ENCODE measurements around the gene PTPRD.
"Not testable (repeated sequence)": the region's sequence is repeated elsewhere in the genome, so short reads cannot be mapped to it uniquely, and the experiment has no call there.

Gene PTPRD

DNA sequence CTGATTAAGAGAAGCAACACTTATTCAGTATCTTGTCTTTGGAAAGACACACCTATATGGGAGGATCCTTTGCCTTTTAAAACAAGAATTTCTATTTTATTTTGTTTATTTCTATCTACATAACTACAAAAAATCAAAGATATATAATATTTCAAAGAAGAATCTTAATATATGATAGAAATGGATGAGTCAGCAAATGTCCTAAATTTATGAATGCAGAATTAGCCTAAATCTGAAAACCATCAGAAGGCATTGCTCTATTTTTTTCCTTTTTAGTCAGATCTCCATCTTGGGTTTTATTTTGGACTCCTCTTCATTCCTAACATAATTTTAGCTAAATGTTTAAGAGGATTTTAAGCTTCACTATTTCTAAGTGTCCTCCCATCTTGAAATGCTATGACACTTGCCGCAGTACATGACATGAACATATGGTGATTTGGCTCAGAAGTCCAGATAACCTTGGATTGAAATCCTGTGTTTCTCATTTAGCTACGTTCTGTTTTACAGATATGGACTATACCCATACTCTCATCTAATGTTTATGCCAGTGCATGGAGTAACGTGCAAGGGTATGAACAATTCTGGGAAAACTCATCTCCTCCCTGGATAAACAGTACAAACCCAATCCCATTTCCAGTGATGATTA, 1490.4 kb downstream of the PTPRD start:
- Histone ChIP-seq H3K4me3 (no peak overlapping the region), H3K9ac (ENCODE audit: insufficient read length) (no peak overlapping the region), H3K36me3 (ENCODE audit: insufficient read depth, low read length) (no peaks in the 10 kb centered on the region), H3K9me3 (ENCODE audit: low read depth, low read length) (no peaks in the 10 kb centered on the region), H3K27ac (no peak overlapping the region)
- no peak for DNase-seq (ENCODE audit: low read depth, low spot score)
- TF ChIP-seq FOXP2 (optimal IDR thresholded peaks at IDR 0.05; ENCODE audit: control extremely low read depth, extremely low read length, insufficient read depth) = no peak
- TF ChIP-seq POLR2AphosphoS5 (IDR thresholded peaks at IDR 0.05; ENCODE audit: borderline replicate concordance, low read depth, low read length) = no peak
- no peak for TF ChIP-seq EZH2 (IDR thresholded peaks at IDR 0.05)

DNA sequence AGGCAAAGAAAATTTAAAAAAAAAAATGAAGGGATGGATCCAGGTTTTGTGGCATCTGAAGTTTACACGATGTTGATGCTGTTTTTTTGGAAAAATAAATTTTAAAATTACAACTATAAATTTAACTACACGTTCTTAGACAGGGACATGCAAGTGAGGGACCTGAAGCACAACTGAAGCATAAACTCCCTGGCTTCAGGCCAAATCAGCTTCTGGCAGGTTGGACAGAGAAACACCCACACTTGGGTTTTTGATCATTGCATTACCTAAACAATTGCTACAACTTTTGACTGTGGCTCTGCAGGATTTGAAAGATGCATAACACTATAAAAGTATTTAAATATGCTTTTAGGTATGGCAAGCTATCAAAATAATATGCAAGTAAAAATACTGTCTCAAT, 1494.9 kb downstream of the PTPRD start:
- no peak overlapping the region for H3K4me3 ChIP-seq
- DNase-seq (ENCODE audit: low read depth, low spot score) = no peak
- no peak for TF ChIP-seq POLR2AphosphoS5 (IDR thresholded peaks at IDR 0.05; ENCODE audit: borderline replicate concordance, low read depth, low read length)
- TF ChIP-seq FOXP2 (optimal IDR thresholded peaks at IDR 0.05; ENCODE audit: control extremely low read depth, extremely low read length, insufficient read depth) = no peak
- no peak for TF ChIP-seq EZH2 (IDR thresholded peaks at IDR 0.05)
- H3K9me3 ChIP-seq (ENCODE audit: low read depth, low read length) = no peaks in the 10 kb centered on the region
- no peaks in the 10 kb centered on the region for H3K36me3 ChIP-seq (ENCODE audit: insufficient read depth, low read length)
- no peak overlapping the region for H3K27ac ChIP-seq
- H3K9ac ChIP-seq (ENCODE audit: insufficient read length) = no peak overlapping the region

- H3K36me3 ChIP-seq (ENCODE audit: insufficient read depth, low read length) = no peaks in the 10 kb centered on the region
- no peak overlapping the region for H3K4me3 ChIP-seq
- H3K9ac ChIP-seq (ENCODE audit: insufficient read length) = no peak overlapping the region
- H3K9me3 ChIP-seq (ENCODE audit: low read depth, low read length) = no peaks in the 10 kb centered on the region
- DNase-seq (ENCODE audit: low read depth, low spot score) = no peak
- TF ChIP-seq POLR2AphosphoS5 (IDR thresholded peaks at IDR 0.05; ENCODE audit: borderline replicate concordance, low read depth, low read length) (no peak), EZH2 (IDR thresholded peaks at IDR 0.05) (no peak), FOXP2 (optimal IDR thresholded peaks at IDR 0.05; ENCODE audit: control extremely low read depth, extremely low read length, insufficient read depth) (no peak)
- no peak overlapping the region for H3K27ac ChIP-seq
Observed at GRCh38 chr9:9112001-9112720, 1500.6 kb downstream of the PTPRD start.

- Histone ChIP-seq H3K9ac (ENCODE audit: insufficient read length) (no peak overlapping the region), H3K9me3 (ENCODE audit: low read depth, low read length) (no peaks in the 10 kb centered on the region), H3K4me3 (no peak overlapping the region), H3K27ac (no peak overlapping the region), H3K36me3 (ENCODE audit: insufficient read depth, low read length) (no peaks in the 10 kb centered on the region)
- no peak for DNase-seq (ENCODE audit: low read depth, low spot score)
- TF ChIP-seq FOXP2 (optimal IDR thresholded peaks at IDR 0.05; ENCODE audit: control extremely low read depth, extremely low read length, insufficient read depth) (no peak), EZH2 (IDR thresholded peaks at IDR 0.05) (no peak), POLR2AphosphoS5 (IDR thresholded peaks at IDR 0.05; ENCODE audit: borderline replicate concordance, low read depth, low read length) (no peak)
Observed at GRCh38 chr9:9108641-9109040, 1504.2 kb downstream of the PTPRD start.

GRCh38 chr9:9102295-9102694, 1510.5 kb downstream of the PTPRD start:
- Histone ChIP-seq H3K36me3 (ENCODE audit: insufficient read depth, low read length) (no peaks in the 10 kb centered on the region), H3K27ac (no peak overlapping the region), H3K9ac (ENCODE audit: insufficient read length) (no peak overlapping the region), H3K9me3 (ENCODE audit: low read depth, low read length) (no peaks in the 10 kb centered on the region), H3K4me3 (no peak overlapping the region)
- no peak for DNase-seq (ENCODE audit: low read depth, low spot score)
- no peak for TF ChIP-seq EZH2 (IDR thresholded peaks at IDR 0.05)
- no peak for TF ChIP-seq FOXP2 (optimal IDR thresholded peaks at IDR 0.05; ENCODE audit: control extremely low read depth, extremely low read length, insufficient read depth)
- no peak for TF ChIP-seq POLR2AphosphoS5 (IDR thresholded peaks at IDR 0.05; ENCODE audit: borderline replicate concordance, low read depth, low read length)

GRCh38 chr9:9100070-9100469, 1512.7 kb downstream of the PTPRD start:
- no peak overlapping the region for H3K4me3 ChIP-seq
- no peaks in the 10 kb centered on the region for H3K36me3 ChIP-seq (ENCODE audit: insufficient read depth, low read length)
- DNase-seq (ENCODE audit: low read depth, low spot score) = no peak
- no peaks in the 10 kb centered on the region for H3K9me3 ChIP-seq (ENCODE audit: low read depth, low read length)
- no peak overlapping the region for H3K27ac ChIP-seq
- TF ChIP-seq FOXP2 (optimal IDR thresholded peaks at IDR 0.05; ENCODE audit: control extremely low read depth, extremely low read length, insufficient read depth) = no peak
- TF ChIP-seq EZH2 (IDR thresholded peaks at IDR 0.05) = no peak
- H3K9ac ChIP-seq (ENCODE audit: insufficient read length) = no peak overlapping the region

- DNase-seq (ENCODE audit: low read depth, low spot score) = no peak
- H3K36me3 ChIP-seq (ENCODE audit: insufficient read depth, low read length) = no peaks in the 10 kb centered on the region
- H3K4me3 ChIP-seq = no peak overlapping the region
- H3K9ac ChIP-seq (ENCODE audit: insufficient read length) = no peak overlapping the region
- H3K9me3 ChIP-seq (ENCODE audit: low read depth, low read length) = no peaks in the 10 kb centered on the region
- TF ChIP-seq FOXP2 (optimal IDR thresholded peaks at IDR 0.05; ENCODE audit: control extremely low read depth, extremely low read length, insufficient read depth) (no peak), EZH2 (IDR thresholded peaks at IDR 0.05) (no peak), POLR2AphosphoS5 (IDR thresholded peaks at IDR 0.05; ENCODE audit: borderline replicate concordance, low read depth, low read length) (no peak)
- no peak overlapping the region for H3K27ac ChIP-seq
Observed at GRCh38 chr9:9099646-9100045, 1513.2 kb downstream of the PTPRD start.

GRCh38 chr9:9097254-9097653, 1515.5 kb downstream of the PTPRD start:
- not testable (repeated sequence) for H3K4me3 ChIP-seq; H3K27ac ChIP-seq; H3K9ac ChIP-seq (ENCODE audit: insufficient read length); H3K36me3 ChIP-seq (ENCODE audit: insufficient read depth, low read length); H3K9me3 ChIP-seq (ENCODE audit: low read depth, low read length); DNase-seq (ENCODE audit: low read depth, low spot score)

DNA sequence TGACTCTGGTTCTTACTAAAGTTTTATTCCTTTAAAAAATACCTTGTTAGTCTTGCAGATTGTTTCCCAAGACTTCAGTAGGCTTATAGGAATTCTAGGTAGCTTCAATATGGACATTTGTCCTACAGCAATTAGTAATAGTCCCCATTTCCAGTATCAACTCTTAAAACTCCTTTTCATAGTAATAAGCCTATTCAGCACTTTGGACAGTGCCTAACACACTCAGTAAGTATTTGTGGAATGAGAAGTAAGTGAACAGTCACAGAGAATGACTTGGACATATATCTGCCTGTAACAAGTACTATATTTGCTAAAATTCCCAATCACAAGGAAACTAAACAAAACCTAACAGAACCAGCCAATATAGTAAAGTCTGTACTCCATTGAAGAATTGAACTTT, 1521.4 kb downstream of the PTPRD start:
- H3K36me3 ChIP-seq (ENCODE audit: insufficient read depth, low read length) = no peaks in the 10 kb centered on the region
- no peak overlapping the region for H3K9ac ChIP-seq (ENCODE audit: insufficient read length)
- TF ChIP-seq POLR2AphosphoS5 (IDR thresholded peaks at IDR 0.05; ENCODE audit: borderline replicate concordance, low read depth, low read length) (no peak), EZH2 (IDR thresholded peaks at IDR 0.05) (no peak), FOXP2 (optimal IDR thresholded peaks at IDR 0.05; ENCODE audit: control extremely low read depth, extremely low read length, insufficient read depth) (no peak)
- H3K9me3 ChIP-seq (ENCODE audit: low read depth, low read length) = no peaks in the 10 kb centered on the region
- H3K27ac ChIP-seq = no peak overlapping the region
- H3K4me3 ChIP-seq = no peak overlapping the region
- no peak for DNase-seq (ENCODE audit: low read depth, low spot score)
